HepG2 (cell line): ENCODE data around the gene KDM1B. TPM values are rescaled to one million over a fixed set of nuclear protein-coding genes. Genes with fewer than 3 reads are reported as not detected.
A peak's percentile ranks its signal among the peaks of the same experiment; 100 is the strongest.
"Not testable (repeated sequence)": the region's sequence is repeated elsewhere in the genome, so short reads cannot be mapped to it uniquely, and the experiment has no call there.

Experiments used
- ATAC-seq: fragments of 200-7000 bp; cut with Tn5 transposase; 3 replicates; pipeline ENCODE4 v1.9.1; 2020; ENCODE audit warnings: mild to moderate bottlenecking, moderate library complexity
- BruUV-seq: library from RNA; stranded (reverse); fragments of 400-500 nt; replicated peaks from 2 replicates; lab custom pipeline; 2021; lab: Mats Ljungman, UMichigan
- CTCF ChIA-PET: fragments of 300-600 bp; formaldehyde crosslinking; extraction: SDS; loops from one replicate; lab custom pipeline; 2021; ENCODE audit warnings: low total read pairs, inconsistent platforms, low intra/inter-chr PET ratio; lab: Yijun Ruan, JAX
- POLR2A ChIA-PET: fragments of 350-600 bp; sonication (Branson Sonifier 250); formaldehyde crosslinking; loops from one replicate; lab custom pipeline; 2020; ENCODE audit warnings: antibody characterized with exemption, inconsistent platforms; lab: Yijun Ruan, JAX
- DNase-seq: peaks from one replicate; pipeline ENCODE4 v3.0.0-alpha.2; 2015; ENCODE audit warnings: low spot score
- FAIRE-seq: peaks from 3 replicates; lab custom pipeline; 2011; peaks lifted over from hg19 to GRCh38; lab: Jason Lieb, UNC
- H2AFZ ChIP-seq: one replicate; pipeline ENCODE4 v1.6.1; 2011; ENCODE audit warnings: low read length, inconsistent platforms
- H3K27ac ChIP-seq: fragments of 300-600 bp; 3 replicates; pipeline ENCODE4 v1.8.0; 2011; ENCODE audit warnings: mixed run types, mild to moderate bottlenecking, mixed read lengths, low read length, inconsistent platforms; ENCODE audit not compliant: insufficient read depth; ENCODE audit errors: extremely low read length
- H3K27me3 ChIP-seq, 2 experiments: fragments of 200-600 bp in 1 of 2; 2 replicates in 1 of 2; 3 replicates in 1 of 2; pipeline versions ENCODE4 v1.6.0 to v1.8.0; 2011; ENCODE audit warnings: low read length in 2 of 2, mild to moderate bottlenecking in 2 of 2, moderate library complexity in 2 of 2, inconsistent platforms in 1 of 2; ENCODE audit not compliant: insufficient read depth in 2 of 2, control insufficient read depth in 1 of 2
- H3K36me3 ChIP-seq, 2 experiments: fragments of 200-600 bp in 1 of 2; replicated peaks in 1 of 2; 2 replicates in 1 of 2; 3 replicates in 1 of 2; pipeline versions ENCODE4 v1.5.1 to v1.8.0; 2011; ENCODE audit warnings: low read length in 2 of 2, inconsistent platforms in 1 of 2; ENCODE audit not compliant: insufficient read depth in 2 of 2, control insufficient read depth in 1 of 2
- H3K4me1 ChIP-seq: 2 replicates; pipeline ENCODE4 v1.5.1; 2012; ENCODE audit warnings: low read length, inconsistent platforms; ENCODE audit not compliant: insufficient read depth
- H3K4me2 ChIP-seq: 2 replicates; pipeline ENCODE4 v1.6.0; 2011; ENCODE audit warnings: low read depth, low read length, inconsistent platforms
- H3K4me3 ChIP-seq, 3 experiments: fragments of 200-600 bp in 1 of 3; sonication (generic), shearing (Covaris generic) in 1 of 3; replicated peaks in 1 of 3; 2 replicates each; pipeline ENCODE4 v1.5.1; 2011 to 2016; ENCODE audit warnings: low read length in 3 of 3, inconsistent platforms in 2 of 3, low read depth in 2 of 3, mild to moderate bottlenecking in 2 of 3, control low read depth in 1 of 3, mixed read lengths in 1 of 3; ENCODE audit not compliant: insufficient read depth in 1 of 3
- H3K79me2 ChIP-seq: one replicate; pipeline ENCODE4 v1.6.1; 2011; ENCODE audit warnings: low read length, inconsistent platforms; ENCODE audit not compliant: insufficient read depth
- H3K9ac ChIP-seq: 2 replicates; pipeline ENCODE4 v1.6.0; 2011; ENCODE audit warnings: mild to moderate bottlenecking, low read depth, low read length, inconsistent platforms; ENCODE audit not compliant: insufficient read depth
- H3K9me3 ChIP-seq: 2 replicates; pipeline ENCODE4 v1.5.1; 2012; ENCODE audit warnings: mild to moderate bottlenecking, low read length
- H4K20me1 ChIP-seq: 2 replicates; pipeline ENCODE4 v1.6.0; 2011; ENCODE audit warnings: inconsistent platforms, mild to moderate bottlenecking, low read length, moderate library complexity; ENCODE audit not compliant: insufficient read depth
- RBM22 ChIP-seq: fragments of 200-400 bp; formaldehyde crosslinking; optimal IDR thresholded peaks from 2 replicates; pipeline ENCODE3; 2017; ENCODE audit warnings: mild to moderate bottlenecking, low read length, moderate library complexity
- WGBS: methylation state at CpG from one replicate; pipeline ENCODE4 v1.1.6; 2017; ENCODE audit warnings: low lambda C conversion rate; 5-methylcytosine and 5-hydroxymethylcytosine counted together
- in situ Hi-C: cut with HindIII; loops from 2 replicates; pipeline ENCODE4 v1.10.0; 2017; ENCODE audit warnings: low pct_unique_long_range_greater_than_20kb; ENCODE audit not compliant: extremely low pct_ligation_motif_present
- intact Hi-C: fragments of 100-400 bp; cut with micrococcal nuclease; formaldehyde crosslinking; loops from one replicate; pipeline ENCODE4 v1.10.0; 2022; ENCODE audit not compliant: unreplicated experiment
- polyA plus RNA-seq, 8 experiments: library from polyadenylated mRNA; depleted of rRNA in 3 of 8; stranded (reverse) in 7 of 8; unstranded in 1 of 8; fragments of >200 nt; fragmentation: Illumina TruSeq in 4 of 8; extraction: Trizol in 4 of 8; gene quantifications; 2 replicates each; pipeline versions ENCODE4 v1.2.1 to v1.2.3, GENCODE V29; 2011 to 2016; ENCODE audit warnings: low read depth in 4 of 8, missing spikeins in 1 of 8, mixed read lengths in 1 of 8; ENCODE audit not compliant: insufficient read depth in 1 of 8
- total RNA-seq, 5 experiments: library from RNA; depleted of rRNA; stranded (reverse); fragments of >200 nt; fragmentation: Illumina TruSeq; extraction: Trizol; gene quantifications; 2 replicates each; pipeline ENCODE4 v1.2.3, GENCODE V29; 2016; ENCODE audit warnings: low read depth in 1 of 5

KDM1B gene
- total and polyA plus RNA-seq, 2 of the 13 experiments (the other 11 are each of a cell fraction or from before 2014, with no cell fraction given): 9.8 to 13.2 TPM

DNA sequence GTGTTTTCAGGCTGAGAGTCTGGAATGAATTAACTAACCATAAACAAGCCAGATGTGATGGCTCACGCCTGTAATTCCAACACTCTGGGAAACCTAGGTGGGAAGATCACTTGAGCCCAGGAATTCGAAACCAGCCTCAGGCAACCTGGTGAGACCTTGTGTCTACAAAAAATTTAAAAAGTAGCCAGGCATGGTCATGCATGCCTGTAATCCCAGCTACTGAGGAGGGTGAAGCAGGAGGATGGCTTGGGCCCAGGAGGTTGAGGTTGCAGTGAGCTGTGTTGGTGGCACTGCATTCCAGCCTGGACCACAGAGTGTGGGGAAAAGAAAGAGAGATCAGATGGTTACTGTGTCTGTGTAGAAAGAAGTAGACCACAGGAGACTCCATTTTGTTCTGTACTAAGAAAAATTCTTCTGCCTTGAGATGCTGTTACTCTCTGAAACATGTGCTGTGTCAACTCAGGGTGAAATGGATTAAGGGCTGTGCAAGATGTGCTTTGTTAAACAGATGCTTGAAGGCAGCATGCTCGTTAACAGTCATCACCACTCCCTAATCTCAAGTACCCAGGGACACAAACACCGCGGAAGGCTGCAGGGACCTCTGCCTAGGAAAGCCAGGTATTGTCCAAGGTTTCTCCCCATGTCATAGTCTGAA, 71.4 kb downstream of the KDM1B start:
- H3K4me1 ChIP-seq, H3K9me3 ChIP-seq, BruUV-seq, H2AFZ ChIP-seq, DNase-seq, H3K4me3 ChIP-seq, H3K27me3 ChIP-seq, H3K79me2 ChIP-seq, POLR2A ChIA-PET, H3K4me2 ChIP-seq, CTCF ChIA-PET, H3K9ac ChIP-seq, in situ Hi-C loops, intact Hi-C loops, H3K27ac ChIP-seq, H4K20me1 ChIP-seq, FAIRE-seq: not testable (repeated sequence)
- peak; percentile 53 for TF ChIP-seq RBM22
- ATAC-seq: peak; percentile 54
- H3K36me3 ChIP-seq: peaks cover 15 to 61% of the 10 kb centered on the region in 2 experiments
- 100% methylated on average over 5 of the region's 5 CpGs for WGBS

- DNase-seq, BruUV-seq, in situ Hi-C loops, H3K4me3 ChIP-seq, H4K20me1 ChIP-seq, H3K79me2 ChIP-seq, intact Hi-C loops, FAIRE-seq, H3K9me3 ChIP-seq, H3K27ac ChIP-seq, H3K4me1 ChIP-seq, H3K9ac ChIP-seq, CTCF ChIA-PET, H3K4me2 ChIP-seq, ATAC-seq, POLR2A ChIA-PET, H2AFZ ChIP-seq, H3K27me3 ChIP-seq: not testable (repeated sequence)
- whole genome bisulfite sequencing: 96% methylated on average over 9 of the region's 9 CpGs
- peaks cover 15 to 56% of the 10 kb centered on the region in 2 experiments for H3K36me3 ChIP-seq
Measured at GRCh38 chr6:18227166-18227565, 71.9 kb downstream of the KDM1B start.
